GM18868 (cell line): Measurements from ENCODE around the gene DHRSX.

Experiments used
- ATAC-seq: cut with Tn5 transposase; IDR thresholded peaks from one replicate; pipeline ENCODE4 v1.9.1; 2021; ENCODE audit warnings: mild to moderate bottlenecking, moderate library complexity; ENCODE audit not compliant: unreplicated experiment

Gene DHRSX

GRCh38 chrX:2184089-2184488 lies 316.7 kb downstream of the DHRSX start:
- ATAC-seq = no peak

DNA sequence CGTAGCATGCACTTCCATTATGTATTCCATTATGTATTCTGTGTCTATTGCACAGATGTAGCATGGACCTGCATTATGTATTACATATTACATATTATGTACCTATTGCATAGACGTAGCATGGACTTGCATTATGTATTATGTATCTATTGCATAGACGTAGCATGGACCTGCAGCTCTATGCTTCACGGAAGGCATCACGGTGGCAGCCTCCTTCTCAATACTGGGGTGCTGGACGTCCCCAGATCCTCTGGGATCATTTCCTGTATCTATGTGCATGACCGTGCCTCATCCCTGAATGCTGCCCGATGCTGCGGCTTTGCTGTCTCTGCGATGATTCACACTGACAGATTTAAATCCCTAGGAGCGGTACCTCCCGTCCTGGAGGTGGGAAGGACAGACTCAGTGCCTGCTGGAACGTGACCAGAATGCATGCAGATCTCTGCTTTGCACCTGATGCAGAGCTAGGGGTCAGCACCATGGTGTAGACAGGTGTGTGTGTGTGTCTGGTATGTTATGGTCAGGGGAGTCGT lies 317.5 kb downstream of the DHRSX start:
- no peak for ATAC-seq

DNA sequence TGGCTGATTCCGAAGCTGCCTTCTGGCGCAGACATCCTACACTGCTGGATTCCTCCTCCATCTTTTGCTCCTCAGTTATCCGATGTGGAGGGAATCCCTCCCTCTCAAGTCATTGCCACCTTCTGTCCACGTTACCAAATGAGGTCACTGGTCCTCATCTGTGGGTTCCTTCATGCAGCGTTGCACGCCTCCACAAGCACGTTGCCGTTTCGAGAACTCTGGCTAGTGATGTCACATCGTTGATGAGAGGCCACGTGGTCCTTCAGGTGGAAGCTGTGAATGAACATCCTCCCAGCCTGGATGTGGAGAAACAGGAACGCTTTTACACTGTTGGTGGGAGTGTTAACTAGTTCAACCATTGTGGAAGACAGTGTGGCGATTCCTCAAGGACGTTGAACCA lies 323.2 kb downstream of the DHRSX start:
- ATAC-seq = no peak

DNA sequence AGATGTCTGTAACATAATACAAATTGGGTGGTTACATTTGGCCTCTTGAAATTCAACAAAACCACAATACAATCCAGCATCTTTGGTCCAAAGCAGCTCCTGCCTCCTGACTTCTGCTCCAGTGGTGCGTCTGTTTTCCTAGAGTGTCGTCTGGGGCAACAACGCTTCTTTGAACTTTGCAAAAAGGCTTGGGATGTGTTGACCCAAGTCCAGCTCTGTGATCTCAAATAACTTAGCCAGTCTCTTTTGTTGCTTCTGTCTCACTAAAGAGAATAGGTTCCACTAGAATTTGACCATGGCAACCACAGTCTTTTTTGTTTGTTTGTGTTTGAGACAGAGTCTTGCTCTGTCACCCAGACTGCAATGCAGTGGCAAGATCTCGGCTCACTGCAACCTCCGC lies 324.0 kb downstream of the DHRSX start:
- ATAC-seq = no peak

DNA sequence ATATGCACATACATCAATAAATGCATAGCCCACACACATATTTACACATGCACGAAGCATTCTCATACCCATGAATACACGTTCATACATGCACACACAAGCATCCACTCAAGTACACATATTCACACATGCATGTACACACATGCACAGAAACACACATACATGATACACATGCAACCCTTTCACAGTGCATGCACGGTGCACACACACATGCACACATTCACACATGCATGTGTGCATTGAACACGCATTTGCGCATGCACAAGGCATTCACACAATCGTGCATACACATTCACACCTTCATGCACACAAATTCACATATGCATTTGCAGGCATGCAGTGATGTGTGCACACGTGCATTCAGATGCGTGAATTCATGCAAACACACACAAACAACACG lies 324.5 kb downstream of the DHRSX start:
- no peak for ATAC-seq

DNA sequence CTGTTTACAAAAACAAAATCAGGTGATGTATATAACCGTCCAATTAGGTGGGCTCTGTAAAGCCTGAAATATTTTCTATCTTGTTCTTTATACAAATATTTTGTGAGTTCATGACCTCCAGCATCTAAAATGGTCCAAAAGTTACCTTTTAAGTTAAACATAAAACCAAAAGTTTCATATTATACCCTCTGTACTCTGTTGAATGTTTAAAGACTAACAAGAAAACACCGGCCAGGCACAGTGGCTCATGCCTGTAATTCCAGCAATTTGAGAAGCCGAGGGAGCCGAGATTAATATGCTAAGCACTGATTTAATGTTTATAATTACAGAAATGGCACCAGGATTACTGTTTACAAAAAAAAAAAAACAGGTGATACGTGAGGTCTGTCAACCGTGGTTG lies 328.4 kb downstream of the DHRSX start:
- no peak for ATAC-seq
